HG03354 (cell line): ENCODE results near the gene PMVK.
"Not testable (repeated sequence)": the region's sequence is repeated elsewhere in the genome, so short reads cannot be mapped to it uniquely, and the experiment has no call there.

Source experiments
- ATAC-seq: cut with Tn5 transposase; IDR thresholded peaks from one replicate; pipeline ENCODE4 v1.9.1; 2021; ENCODE audit warnings: mild to moderate bottlenecking; ENCODE audit not compliant: unreplicated experiment, poor library complexity, severe bottlenecking

The PMVK gene

GRCh38 chr1:154936555-154937084 lies at the start of gene PMVK:
Gene PMVK (minus strand): TSS chr1:154936719. CDS start chr1:154936685, 34 bp downstream.
- ATAC-seq = peak; percentile 75

GRCh38 chr1:154983776-154984466 lies 47.4 kb upstream of the PMVK start:
- ATAC-seq = no peak

GRCh38 chr1:154982897-154983648 lies 46.6 kb upstream of the PMVK start, which contains the start of gene FLAD1:
Gene FLAD1 (plus strand): TSS chr1:154983344. CDS start chr1:154983695, 351 bp downstream.
- ATAC-seq = peak; percentile 97

DNA sequence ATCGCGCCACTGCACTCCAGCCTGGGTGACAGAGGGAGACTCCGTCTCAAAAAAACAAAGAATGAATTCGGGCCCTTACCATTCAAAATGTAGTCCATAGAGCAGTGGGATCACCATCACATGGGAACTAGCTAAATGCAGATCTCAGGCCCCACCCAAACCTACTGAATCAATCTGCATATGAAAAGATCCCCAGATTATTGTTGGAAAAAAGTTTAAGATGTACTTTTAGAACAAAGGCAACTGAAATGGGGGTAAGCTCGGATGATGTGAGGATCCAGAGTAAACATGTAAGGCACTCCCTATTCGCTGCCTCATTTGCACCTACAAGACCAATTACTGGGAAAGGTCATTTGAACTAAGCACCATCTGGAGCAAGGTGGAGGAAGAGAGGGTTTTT lies 45.8 kb upstream of the PMVK start:
- ATAC-seq = no peak

GRCh38 chr1:154978360-154978759 lies 41.8 kb upstream of the PMVK start:
- ATAC-seq = no peak

DNA sequence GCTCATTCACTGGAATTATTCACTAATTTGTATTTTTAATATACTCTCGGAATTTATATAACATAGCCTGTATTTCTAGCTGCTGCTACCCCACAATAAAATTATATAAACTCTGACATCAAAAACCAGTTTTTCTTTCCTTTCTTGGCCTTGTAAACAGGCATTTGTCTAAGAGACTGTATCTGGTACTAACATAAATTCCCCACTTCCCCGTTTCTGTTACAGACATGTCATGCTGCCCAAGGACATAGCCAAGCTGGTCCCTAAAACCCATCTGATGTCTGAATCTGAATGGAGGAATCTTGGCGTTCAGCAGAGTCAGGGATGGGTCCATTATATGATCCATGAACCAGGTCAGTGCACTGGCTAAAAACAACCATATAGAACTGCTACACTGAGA lies 41.2 kb upstream of the PMVK start:
- not testable (repeated sequence) for ATAC-seq

GRCh38 chr1:154975409-154976059 lies 39.0 kb upstream of the PMVK start:
- ATAC-seq = no peak

GRCh38 chr1:154974808-154975408 lies 38.4 kb upstream of the PMVK start:
- ATAC-seq = peak; percentile 50

- ATAC-seq = peak; percentile 77
Observed at GRCh38 chr1:154974102-154974807, 37.7 kb upstream of the PMVK start, which contains the start of gene CKS1B. Gene CKS1B (plus strand): TSS chr1:154974681. CDS start chr1:154974746, 65 bp downstream.

- ATAC-seq = peak; percentile 22
Observed at GRCh38 chr1:154973344-154974101, 37.0 kb upstream of the PMVK start.

GRCh38 chr1:154972517-154973343 lies 36.2 kb upstream of the PMVK start:
- ATAC-seq = no peak

DNA sequence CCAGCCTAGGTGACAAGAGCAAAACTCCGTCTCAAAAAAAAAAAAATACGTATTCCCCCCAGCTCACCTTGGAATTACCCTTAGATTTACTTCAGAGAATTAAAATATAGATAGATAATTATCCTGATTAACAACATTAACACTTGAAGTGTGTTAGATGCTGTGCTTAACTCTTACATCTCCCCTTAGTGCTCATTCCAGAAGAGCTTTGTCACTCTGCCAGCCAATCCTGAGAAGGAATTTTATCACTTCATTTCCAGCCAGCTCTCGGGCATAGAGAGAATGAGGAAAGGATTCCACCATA lies 35.6 kb upstream of the PMVK start:
- no peak for ATAC-seq

- ATAC-seq = no peak
Observed at GRCh38 chr1:154971341-154971998, 35.0 kb upstream of the PMVK start.

DNA sequence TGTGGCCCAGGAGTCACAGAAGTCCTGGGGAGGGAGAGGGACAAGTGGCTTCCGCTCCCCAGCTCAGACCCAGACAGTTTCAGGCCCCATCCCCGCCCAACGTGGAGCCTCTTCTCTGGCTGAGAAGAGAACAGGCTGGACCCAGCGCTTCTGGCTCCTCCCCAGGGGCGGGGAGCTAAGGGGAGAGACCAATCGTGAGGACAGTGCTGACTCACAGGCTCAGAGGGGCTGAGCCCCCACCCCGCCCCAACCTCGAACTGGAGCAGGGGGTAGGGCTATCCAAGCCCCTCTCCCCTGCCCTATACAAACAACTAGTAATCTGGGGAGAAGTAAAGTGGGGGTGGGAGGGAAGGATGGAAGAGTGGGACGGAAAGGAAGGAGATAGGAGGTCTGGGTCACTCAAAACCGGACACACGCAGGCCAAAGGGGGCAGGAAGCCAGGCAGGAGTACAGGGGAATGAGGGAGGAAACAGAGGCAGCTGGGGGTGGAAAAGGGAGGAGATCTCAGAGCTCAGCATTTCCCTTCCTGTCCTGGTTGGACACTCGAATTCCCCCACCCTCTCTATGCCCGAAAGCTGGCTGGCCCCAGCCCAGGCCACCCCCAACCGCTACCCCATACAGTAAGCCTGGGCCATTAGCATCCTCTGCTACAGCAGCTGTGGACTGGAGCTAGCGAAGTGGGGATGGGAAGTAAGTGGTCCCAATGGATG lies 34.3 kb upstream of the PMVK start, which contains the start of gene SHC1:
SHC1 (minus strand) TSS at position 117 of the 710 bp plus-strand sequence. CDS start 221 bp downstream, outside the sequence.
- peak; percentile 27 for ATAC-seq

DNA sequence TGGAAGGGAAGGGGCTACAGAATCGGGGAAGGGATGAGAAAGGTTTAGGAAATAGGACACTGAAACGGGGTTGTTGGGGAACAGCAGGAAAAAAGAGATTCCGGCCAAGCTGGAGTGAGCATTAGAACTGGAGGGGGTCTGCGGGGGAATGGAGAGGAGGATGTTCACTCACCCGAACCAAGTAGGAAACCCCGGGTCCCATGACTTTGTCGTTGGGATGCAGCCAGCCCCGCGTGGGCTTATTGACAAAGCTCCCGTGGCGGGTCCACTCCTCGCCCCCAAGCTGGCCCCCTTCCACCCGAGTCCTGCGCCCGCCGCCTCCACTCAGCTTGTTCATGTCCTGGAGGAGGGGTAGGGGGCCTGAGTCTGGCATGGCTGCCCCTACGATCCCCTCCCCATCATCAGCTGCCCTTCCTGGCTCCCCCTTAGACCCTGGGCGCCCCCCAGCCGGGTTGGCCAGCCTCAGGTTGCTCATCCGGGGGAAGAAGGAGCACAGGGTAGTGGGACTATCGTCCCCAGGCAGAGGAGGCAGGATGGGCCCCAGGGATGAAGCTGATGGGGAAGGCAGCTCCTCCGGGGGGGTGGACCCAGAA lies 33.4 kb upstream of the PMVK start:
- ATAC-seq = no peak

GRCh38 chr1:154969246-154969645 lies 32.7 kb upstream of the PMVK start:
- ATAC-seq = no peak
